ENCODE measurements around the gene IL36B.

The IL36B gene

GRCh38 chr2:113068706-113069485, 16.2 kb upstream of the IL36B start:
- no peak overlapping the region for H3K4me3 ChIP-seq (ENCODE audit: low read length)

DNA sequence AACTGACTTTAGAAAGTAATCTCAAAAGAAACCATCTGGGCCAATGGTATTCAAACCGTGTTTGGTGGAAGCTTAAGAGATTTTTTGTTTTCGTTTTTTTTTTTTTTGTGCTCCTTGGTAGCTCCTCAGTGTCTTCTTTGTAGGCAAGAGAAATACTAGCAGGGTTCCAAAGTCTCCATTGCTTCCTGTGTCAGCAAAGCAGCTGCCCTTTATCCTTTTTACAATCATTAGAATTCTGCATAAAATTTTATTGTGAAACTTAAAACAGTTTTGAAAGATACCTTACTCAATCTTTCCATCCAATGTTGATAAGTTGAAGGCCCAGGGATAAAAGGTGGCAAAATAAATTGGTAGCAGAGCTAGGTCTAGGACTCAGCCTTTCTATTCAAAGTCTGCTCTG, 15.6 kb upstream of the IL36B start:
- TF ChIP-seq ZNF274 (IDR thresholded peaks at IDR 0.05; ENCODE audit: low read depth, low read length): no peak
- no peak overlapping the region for H3K4me3 ChIP-seq (ENCODE audit: low read length)

More at GRCh38 chr2:113068706-113069485, 16.2 kb upstream of the IL36B start:
- no peak for TF ChIP-seq ZNF274 (IDR thresholded peaks at IDR 0.05; ENCODE audit: low read depth, low read length)

DNA sequence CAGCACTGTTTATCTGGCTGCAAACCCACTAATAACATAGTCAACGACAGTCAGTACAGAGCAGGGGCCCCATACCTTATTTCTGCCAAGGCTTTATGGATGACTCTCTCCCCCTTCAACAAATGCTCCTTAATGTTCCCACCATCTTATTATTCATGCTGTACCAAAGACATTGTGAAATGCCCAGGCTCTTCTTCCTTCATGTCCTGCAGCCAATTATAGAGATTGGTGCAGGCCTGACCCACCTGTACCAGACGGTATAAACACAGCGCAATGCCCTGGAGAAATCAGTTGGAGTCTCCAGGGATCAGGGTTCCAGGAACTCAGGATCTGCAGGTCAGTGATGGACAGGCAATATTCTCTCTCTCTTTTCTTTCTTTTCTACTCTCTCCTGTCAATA, 15.0 kb upstream of the IL36B start, which contains the start of gene IL1F10:
Gene IL1F10, plus strand, starts transcription at position 290 of the 400 bp plus-strand sequence. CDS start 4,769 bp downstream, outside the sequence.
- no peak within 1 kb of the TSS for H3K4me3 ChIP-seq (ENCODE audit: low read length)
- TF ChIP-seq ZNF274 (IDR thresholded peaks at IDR 0.05; ENCODE audit: low read depth, low read length): no peak

DNA sequence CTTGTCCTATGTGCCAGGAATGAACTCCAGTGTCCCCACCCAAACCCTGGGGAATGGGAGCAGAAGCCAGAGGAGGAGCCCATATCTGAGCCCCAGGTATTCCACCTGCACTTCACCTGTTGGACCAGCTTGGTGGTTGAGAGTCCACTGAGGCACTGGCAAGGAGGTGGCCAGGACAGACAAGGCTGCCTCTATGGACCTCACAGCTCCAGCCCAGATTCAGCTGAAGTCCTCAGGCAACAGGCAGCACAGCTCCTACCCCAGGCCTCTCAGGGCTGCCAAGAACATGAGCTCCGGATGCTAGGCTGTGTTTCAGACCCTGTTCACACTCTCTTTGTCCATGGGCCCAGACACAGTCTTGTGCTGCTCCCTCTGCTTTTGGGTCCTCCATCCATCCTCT, 12.2 kb upstream of the IL36B start:
- TF ChIP-seq ZNF274 (IDR thresholded peaks at IDR 0.05; ENCODE audit: low read depth, low read length): no peak
- H3K4me3 ChIP-seq (ENCODE audit: low read length): no peak overlapping the region

DNA sequence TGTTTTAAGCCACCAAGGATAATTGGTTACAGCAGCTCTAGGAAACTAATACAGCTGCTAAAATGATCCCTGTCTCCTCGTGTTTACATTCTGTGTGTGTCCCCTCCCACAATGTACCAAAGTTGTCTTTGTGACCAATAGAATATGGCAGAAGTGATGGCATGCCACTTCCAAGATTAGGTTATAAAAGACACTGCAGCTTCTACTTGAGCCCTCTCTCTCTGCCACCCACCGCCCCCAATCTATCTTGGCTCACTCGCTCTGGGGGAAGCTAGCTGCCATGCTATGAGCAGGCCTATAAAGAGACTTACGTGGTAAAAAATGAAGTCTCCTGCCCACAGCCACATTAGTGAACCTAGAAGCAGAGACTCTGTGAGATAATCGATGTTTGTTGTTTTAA, 11.6 kb upstream of the IL36B start:
- H3K4me3 ChIP-seq (ENCODE audit: low read length): no peak overlapping the region
- TF ChIP-seq ZNF274 (IDR thresholded peaks at IDR 0.05; ENCODE audit: low read depth, low read length): no peak

GRCh38 chr2:113061896-113062770, 9.5 kb upstream of the IL36B start:
- TF ChIP-seq ZNF274 (IDR thresholded peaks at IDR 0.05; ENCODE audit: low read depth, low read length): no peak
- no peak overlapping the region for H3K4me3 ChIP-seq (ENCODE audit: low read length)

DNA sequence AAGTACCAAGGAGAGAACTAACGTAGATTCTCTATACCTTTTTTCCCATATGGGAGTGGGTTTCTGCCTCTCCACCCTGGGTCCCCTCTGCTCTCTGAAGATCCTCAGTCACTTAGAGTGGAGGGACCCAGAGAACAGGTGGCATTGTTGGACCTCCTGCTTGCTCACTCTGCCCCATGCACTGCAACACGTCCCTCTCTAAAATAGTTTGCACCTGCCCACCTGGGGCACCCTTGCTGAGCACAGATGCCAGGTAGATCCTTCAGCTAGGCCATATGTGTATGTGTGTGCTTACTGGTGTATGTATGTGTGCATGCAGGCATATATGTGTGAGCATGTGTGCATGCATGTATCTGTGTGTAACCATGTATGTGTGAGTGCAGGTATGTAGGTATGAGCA, 8.6 kb upstream of the IL36B start:
- no peak for TF ChIP-seq ZNF274 (IDR thresholded peaks at IDR 0.05; ENCODE audit: low read depth, low read length)

DNA sequence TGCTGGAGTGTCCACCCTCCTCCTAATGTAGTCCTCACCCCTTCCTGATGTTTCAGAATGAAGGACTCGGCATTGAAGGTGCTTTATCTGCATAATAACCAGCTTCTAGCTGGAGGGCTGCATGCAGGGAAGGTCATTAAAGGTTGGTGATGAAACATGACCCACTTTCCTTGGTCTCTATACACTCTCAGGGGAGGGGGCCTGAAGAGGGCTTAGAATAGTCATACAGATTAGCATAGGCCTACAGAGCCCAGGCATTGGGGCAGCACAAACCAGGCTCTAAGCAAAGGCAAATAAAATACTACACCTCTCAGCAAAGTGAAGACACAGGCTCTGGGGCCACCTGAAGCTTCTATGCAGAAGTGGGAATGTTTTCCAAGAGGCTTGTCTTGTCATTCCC, 8.1 kb upstream of the IL36B start:
- no peak for TF ChIP-seq ZNF274 (IDR thresholded peaks at IDR 0.05; ENCODE audit: low read depth, low read length)
- H3K4me3 ChIP-seq (ENCODE audit: low read length): no peak overlapping the region

More for the DNA sequence above, 8.6 kb upstream of the IL36B start:
- H3K4me3 ChIP-seq (ENCODE audit: low read length): no peak overlapping the region

GRCh38 chr2:113060396-113060795, 7.7 kb upstream of the IL36B start:
- no peak overlapping the region for H3K4me3 ChIP-seq (ENCODE audit: low read length)
- no peak for TF ChIP-seq ZNF274 (IDR thresholded peaks at IDR 0.05; ENCODE audit: low read depth, low read length)

DNA sequence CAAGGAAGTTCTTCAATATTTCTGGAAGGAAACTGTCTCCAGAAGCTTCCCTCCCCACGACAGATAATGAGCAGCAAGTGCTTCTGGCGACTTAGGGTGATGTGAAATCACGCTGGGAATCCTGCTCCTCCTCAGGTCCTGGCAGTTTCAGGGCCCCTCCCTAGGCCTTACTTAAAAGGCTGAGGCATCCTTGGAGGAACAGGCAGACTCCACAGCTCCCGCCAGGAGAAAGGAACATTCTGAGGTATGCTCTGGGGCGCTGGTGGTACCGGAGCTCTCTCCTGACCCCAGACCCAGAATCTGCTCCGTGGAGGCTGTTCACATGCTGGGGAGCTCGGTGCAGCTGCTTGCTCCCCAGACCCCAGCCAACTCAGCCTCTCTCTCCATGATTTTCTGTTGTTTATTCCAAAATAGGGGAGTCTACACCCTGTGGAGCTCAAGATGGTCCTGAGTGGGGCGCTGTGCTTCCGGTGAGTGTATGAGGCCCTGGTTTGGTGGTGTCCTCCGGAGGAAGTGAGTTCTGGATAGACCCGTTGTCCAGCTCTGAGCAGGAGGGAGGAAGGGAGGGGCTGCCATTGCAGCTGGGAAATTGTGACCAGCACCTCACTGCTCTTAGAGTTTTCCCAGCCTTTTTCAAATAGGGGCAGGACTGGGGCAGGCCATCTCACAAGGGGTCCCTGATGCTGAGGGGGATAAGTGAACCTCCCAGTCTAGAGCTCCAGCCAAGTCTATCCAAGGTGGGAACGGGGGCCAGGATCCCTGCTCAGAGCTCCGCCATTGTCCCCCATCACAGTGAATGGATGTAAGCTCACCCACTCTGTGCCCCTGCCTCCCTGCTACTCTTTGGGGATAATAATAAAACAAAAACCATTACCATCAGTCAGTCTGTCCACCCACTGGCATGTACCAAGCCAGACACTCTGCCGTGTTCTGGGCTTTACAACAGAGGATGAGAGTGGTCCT, 6.6 kb upstream of the IL36B start, which contains the start of gene IL36RN:
Gene IL36RN, plus strand, starts transcription at position 201 of the 963 bp plus-strand sequence. Its CDS starts 241 bp downstream, at position 442.
- TF ChIP-seq ZNF274 (IDR thresholded peaks at IDR 0.05; ENCODE audit: low read depth, low read length): no peak

DNA sequence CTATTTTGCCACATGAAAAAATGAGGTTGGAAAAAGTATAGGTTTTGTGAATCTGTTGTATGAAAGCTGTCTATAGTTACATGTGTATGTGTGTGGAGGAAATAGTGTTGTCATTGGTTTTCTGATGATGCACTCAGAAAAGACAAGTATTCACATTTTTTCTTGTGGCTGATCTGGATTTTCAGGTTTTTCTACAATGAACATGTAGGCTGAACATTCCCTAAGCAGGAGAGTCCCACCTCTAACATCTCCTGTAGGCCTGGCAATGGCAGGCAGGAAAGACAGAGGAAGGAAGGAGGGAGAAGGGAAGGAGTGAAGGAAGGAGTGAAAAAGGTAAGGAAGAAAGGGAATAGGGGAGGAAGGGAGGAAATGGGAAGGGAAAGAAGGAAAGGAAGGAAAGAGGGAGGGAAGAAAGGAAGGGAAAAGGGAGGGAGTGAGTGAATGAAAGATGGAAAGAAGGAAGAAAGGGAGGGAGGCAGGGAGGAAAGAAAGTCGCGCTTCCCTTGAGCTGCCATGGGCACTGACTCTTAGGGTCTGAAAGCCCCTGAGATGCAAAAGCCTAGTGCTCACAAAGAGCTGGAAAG, 5.8 kb upstream of the IL36B start:
- TF ChIP-seq ZNF274 (IDR thresholded peaks at IDR 0.05; ENCODE audit: low read depth, low read length): no peak
- H3K4me3 ChIP-seq (ENCODE audit: low read length): no peak overlapping the region

More for the DNA sequence above, 6.6 kb upstream of the IL36B start, which contains the start of gene IL36RN:
- H3K4me3 ChIP-seq (ENCODE audit: low read length): no peak within 1 kb of the TSS

DNA sequence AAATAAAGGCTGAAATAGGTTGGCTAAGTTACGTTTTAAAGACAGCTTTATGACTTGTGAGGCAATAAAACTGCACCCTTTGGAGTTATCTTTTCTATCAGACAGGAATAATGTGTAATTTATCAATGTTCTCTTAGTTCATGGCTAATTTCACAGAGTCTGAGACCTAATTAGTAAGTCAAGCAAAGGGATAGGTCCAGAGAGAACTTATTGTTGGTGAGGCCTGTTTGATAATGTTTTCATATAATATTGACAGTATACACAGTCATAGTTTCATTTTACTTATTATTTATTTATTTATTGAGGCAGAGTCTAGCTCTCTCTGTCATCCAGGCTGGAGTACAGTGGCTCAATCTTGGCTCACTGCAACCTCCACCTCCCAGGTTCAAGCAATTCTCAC, 4.5 kb upstream of the IL36B start:
- TF ChIP-seq ZNF274 (IDR thresholded peaks at IDR 0.05; ENCODE audit: low read depth, low read length): no peak
- H3K4me3 ChIP-seq (ENCODE audit: low read length): no peak overlapping the region

DNA sequence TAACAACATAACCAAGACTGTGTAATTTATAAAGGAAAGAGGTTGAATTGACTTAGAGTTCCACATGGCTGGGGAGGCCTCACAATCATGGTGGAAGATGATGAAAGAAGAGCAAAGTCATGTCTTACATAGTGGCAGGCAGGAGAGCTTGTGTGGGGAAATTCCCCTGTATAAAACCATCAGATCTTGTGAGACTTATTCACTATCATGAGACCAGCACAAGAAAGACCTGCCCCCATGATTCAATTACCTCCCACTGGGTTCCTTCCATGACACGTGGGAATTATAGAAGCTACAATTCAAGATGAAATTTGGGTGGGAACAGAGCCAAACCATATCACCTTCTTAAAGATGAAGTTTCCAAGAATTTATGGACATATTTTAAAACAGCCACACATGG, 3.9 kb upstream of the IL36B start:
- H3K4me3 ChIP-seq (ENCODE audit: low read length): no peak overlapping the region
- TF ChIP-seq ZNF274 (IDR thresholded peaks at IDR 0.05; ENCODE audit: low read depth, low read length): no peak

Data from GM08714 (cell line).